WTC11 (cell line): Measurements from ENCODE around the gene NDUFS7. TPM values are rescaled to one million over a fixed set of nuclear protein-coding genes. Genes with fewer than 3 reads are reported as not detected.

Experiments used
- ATAC-seq: fragments of 200-7000 bp; cut with Tn5 transposase; 2 replicates; pipeline ENCODE4 v1.10.0; 2021; ENCODE audit warnings: mild to moderate bottlenecking, moderate library complexity
- CTCF ChIA-PET: fragments of 300-600 bp; sonication (Branson Sonifier 250); formaldehyde crosslinking; loops from one replicate; lab custom pipeline; 2021; ENCODE audit warnings: antibody characterized with exemption; lab: Charles Lee
- POLR2A ChIA-PET: fragments of 350-600 bp; sonication (Branson Sonifier 250); formaldehyde crosslinking; loops from one replicate; lab custom pipeline; 2021; ENCODE audit warnings: antibody characterized with exemption; lab: Charles Lee
- DNase-seq: peaks from one replicate; pipeline ENCODE4 v3.0.0; 2021; ENCODE audit warnings: low spot score
- H3K27ac Mint-ChIP-seq: 2 replicates; pipeline ENCODE4 v1.8.0; 2021; ENCODE audit warnings: mixed read lengths
- H3K27me3 Mint-ChIP-seq: 2 replicates; pipeline ENCODE4 v1.8.0; 2021; ENCODE audit warnings: low read depth, mild to moderate bottlenecking, moderate library complexity, mixed read lengths
- H3K36me3 Mint-ChIP-seq: 2 replicates; pipeline ENCODE4 v1.8.0; 2021; ENCODE audit warnings: mixed read lengths
- H3K4me1 Mint-ChIP-seq: 2 replicates; pipeline ENCODE4 v1.8.0; 2022; ENCODE audit warnings: mixed read lengths
- H3K4me3 Mint-ChIP-seq: 2 replicates; pipeline ENCODE4 v1.8.0; 2021; ENCODE audit warnings: mild to moderate bottlenecking, moderate library complexity, mixed read lengths
- H3K9me3 Mint-ChIP-seq: 2 replicates; pipeline ENCODE4 v1.8.0; 2021; ENCODE audit warnings: mixed read lengths
- CREM ChIP-seq: sonication (generic); formaldehyde crosslinking; IDR thresholded peaks from 2 replicates; pipeline ENCODE4 v1.8.1; 2022; ENCODE audit warnings: mild to moderate bottlenecking, missing genetic modification reagents, moderate library complexity
- ELF4 ChIP-seq: sonication (generic); formaldehyde crosslinking; IDR thresholded peaks from 2 replicates; pipeline ENCODE4 v1.8.1; 2022; ENCODE audit warnings: low read depth, mild to moderate bottlenecking, moderate library complexity, missing genetic modification reagents
- GTF2I ChIP-seq: fragments of 250-450 bp; sonication (Bioruptor Pico); conservative IDR thresholded peaks from 2 replicates; pipeline ENCODE4 v1.4.0; 2021; ENCODE audit warnings: mild to moderate bottlenecking
- HMGA2 ChIP-seq: fragments of 250-450 bp; sonication (Bioruptor Pico); IDR thresholded peaks from 2 replicates; pipeline ENCODE4 v1.4.0; 2021; ENCODE audit warnings: mild to moderate bottlenecking, moderate library complexity
- NFATC4 ChIP-seq: fragments of 250-450 bp; sonication (Bioruptor Pico); IDR thresholded peaks from 2 replicates; pipeline ENCODE4 v1.9.0; 2021; ENCODE audit warnings: mild to moderate bottlenecking
- NFYB ChIP-seq: sonication (generic); formaldehyde crosslinking; conservative IDR thresholded peaks from 2 replicates; pipeline ENCODE4 v1.8.0; 2022; ENCODE audit warnings: low read depth, missing genetic modification reagents
- NR3C1 ChIP-seq: sonication (generic); formaldehyde crosslinking; conservative IDR thresholded peaks from 2 replicates; pipeline ENCODE4 v1.8.1; 2023; ENCODE audit warnings: low read depth, mild to moderate bottlenecking, missing genetic modification reagents
- OVOL2 ChIP-seq: fragments of 250-450 bp; sonication (Bioruptor Pico); IDR thresholded peaks from 2 replicates; pipeline ENCODE4 v1.9.0; 2021; ENCODE audit warnings: mild to moderate bottlenecking, borderline replicate concordance
- PRRX2 ChIP-seq: fragments of 250-450 bp; sonication (Bioruptor Pico); IDR thresholded peaks from 2 replicates; pipeline ENCODE4 v1.8.0; 2021; ENCODE audit warnings: mild to moderate bottlenecking
- RELA ChIP-seq: sonication (generic); formaldehyde crosslinking; IDR thresholded peaks from 2 replicates; pipeline ENCODE4 v1.8.1; 2022; ENCODE audit warnings: missing genetic modification reagents, mild to moderate bottlenecking, borderline replicate concordance
- TCF7 ChIP-seq: sonication (generic); formaldehyde crosslinking; IDR thresholded peaks from 2 replicates; pipeline ENCODE4 v1.8.0; 2022; ENCODE audit warnings: mild to moderate bottlenecking, low read depth, missing genetic modification reagents, moderate library complexity
- ZNF121 ChIP-seq: sonication (generic); formaldehyde crosslinking; IDR thresholded peaks from 2 replicates; pipeline ENCODE4 v1.8.0; 2023; ENCODE audit warnings: missing genetic modification reagents
- ZNF232 ChIP-seq: sonication (generic); formaldehyde crosslinking; IDR thresholded peaks from 2 replicates; pipeline ENCODE4 v1.8.0; 2022; ENCODE audit warnings: mild to moderate bottlenecking, missing genetic modification reagents
- ZNF396 ChIP-seq: fragments of 250-450 bp; sonication (Bioruptor Pico); IDR thresholded peaks from 2 replicates; pipeline ENCODE4 v1.8.0; 2021; ENCODE audit warnings: mild to moderate bottlenecking, moderate library complexity, borderline replicate concordance
- ZNF671 ChIP-seq: fragments of 250-450 bp; sonication (Bioruptor Pico); IDR thresholded peaks from 2 replicates; pipeline ENCODE4 v1.8.0; 2021; ENCODE audit warnings: mild to moderate bottlenecking
- total RNA-seq: library from RNA; stranded (reverse); gene quantifications from 3 replicates; pipeline ENCODE4 v1.2.3, GENCODE V29; 2021
- TF ChIP-seq, protein P1 (sequence below): sonication (generic); formaldehyde crosslinking; IDR thresholded peaks from 2 replicates; pipeline ENCODE4 v1.8.1; 2023; ENCODE audit warnings: mild to moderate bottlenecking, missing genetic modification reagents, moderate library complexity
- TF ChIP-seq, protein P2 (sequence below): sonication (generic); formaldehyde crosslinking; IDR thresholded peaks from 2 replicates; pipeline ENCODE4 v1.8.1; 2023; ENCODE audit warnings: mild to moderate bottlenecking, moderate library complexity, missing genetic modification reagents
- TF ChIP-seq, protein P3 (sequence below): sonication (generic); formaldehyde crosslinking; IDR thresholded peaks from 2 replicates; pipeline ENCODE4 v1.8.1; 2023; ENCODE audit warnings: mild to moderate bottlenecking, missing genetic modification reagents
- TF ChIP-seq, protein P4 (sequence below): sonication (generic); formaldehyde crosslinking; IDR thresholded peaks from 2 replicates; pipeline ENCODE4 v1.8.0; 2023; ENCODE audit warnings: mild to moderate bottlenecking, missing genetic modification reagents

Gene NDUFS7
- total RNA-seq, 1 experiment from 2014 or later = 136 TPM

DNA sequence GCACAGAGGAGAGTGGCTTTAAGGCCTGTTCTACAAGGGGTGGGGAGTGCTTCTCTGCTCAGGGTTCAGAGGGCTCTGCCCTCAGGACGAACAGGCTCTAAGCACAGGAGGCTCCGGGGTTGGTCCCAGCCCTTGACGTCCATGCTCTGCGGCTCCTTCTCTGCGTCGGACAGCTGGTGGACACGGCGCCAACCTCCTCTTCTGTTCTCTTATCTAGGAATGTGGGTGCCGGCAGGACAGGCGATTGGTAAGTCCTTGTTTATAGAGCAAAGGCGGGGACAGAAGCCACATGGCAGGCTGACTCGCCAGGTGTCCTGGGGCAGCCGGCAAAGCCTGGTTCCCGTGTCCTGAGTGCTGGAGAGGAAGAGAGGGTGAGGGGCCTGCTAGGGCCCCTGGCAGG is 46.0 kb downstream of the NDUFS7 start (continued):
- TF ChIP-seq, protein P1, sequence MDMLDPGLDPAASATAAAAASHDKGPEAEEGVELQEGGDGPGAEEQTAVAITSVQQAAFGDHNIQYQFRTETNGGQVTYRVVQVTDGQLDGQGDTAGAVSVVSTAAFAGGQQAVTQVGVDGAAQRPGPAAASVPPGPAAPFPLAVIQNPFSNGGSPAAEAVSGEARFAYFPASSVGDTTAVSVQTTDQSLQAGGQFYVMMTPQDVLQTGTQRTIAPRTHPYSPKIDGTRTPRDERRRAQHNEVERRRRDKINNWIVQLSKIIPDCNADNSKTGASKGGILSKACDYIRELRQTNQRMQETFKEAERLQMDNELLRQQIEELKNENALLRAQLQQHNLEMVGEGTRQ = no peak
- TF ChIP-seq, protein P2, sequence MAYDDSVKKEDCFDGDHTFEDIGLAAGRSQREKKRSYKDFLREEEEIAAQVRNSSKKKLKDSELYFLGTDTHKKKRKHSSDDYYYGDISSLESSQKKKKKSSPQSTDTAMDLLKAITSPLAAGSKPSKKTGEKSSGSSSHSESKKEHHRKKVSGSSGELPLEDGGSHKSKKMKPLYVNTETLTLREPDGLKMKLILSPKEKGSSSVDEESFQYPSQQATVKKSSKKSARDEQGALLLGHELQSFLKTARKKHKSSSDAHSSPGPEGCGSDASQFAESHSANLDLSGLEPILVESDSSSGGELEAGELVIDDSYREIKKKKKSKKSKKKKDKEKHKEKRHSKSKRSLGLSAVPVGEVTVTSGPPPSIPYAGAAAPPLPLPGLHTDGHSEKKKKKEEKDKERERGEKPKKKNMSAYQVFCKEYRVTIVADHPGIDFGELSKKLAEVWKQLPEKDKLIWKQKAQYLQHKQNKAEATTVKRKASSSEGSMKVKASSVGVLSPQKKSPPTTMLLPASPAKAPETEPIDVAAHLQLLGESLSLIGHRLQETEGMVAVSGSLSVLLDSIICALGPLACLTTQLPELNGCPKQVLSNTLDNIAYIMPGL = no peak
- no peak for TF ChIP-seq NR3C1 (CRISPR knock-in tag)
- TF ChIP-seq, protein P3, sequence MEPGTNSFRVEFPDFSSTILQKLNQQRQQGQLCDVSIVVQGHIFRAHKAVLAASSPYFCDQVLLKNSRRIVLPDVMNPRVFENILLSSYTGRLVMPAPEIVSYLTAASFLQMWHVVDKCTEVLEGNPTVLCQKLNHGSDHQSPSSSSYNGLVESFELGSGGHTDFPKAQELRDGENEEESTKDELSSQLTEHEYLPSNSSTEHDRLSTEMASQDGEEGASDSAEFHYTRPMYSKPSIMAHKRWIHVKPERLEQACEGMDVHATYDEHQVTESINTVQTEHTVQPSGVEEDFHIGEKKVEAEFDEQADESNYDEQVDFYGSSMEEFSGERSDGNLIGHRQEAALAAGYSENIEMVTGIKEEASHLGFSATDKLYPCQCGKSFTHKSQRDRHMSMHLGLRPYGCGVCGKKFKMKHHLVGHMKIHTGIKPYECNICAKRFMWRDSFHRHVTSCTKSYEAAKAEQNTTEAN (CRISPR knock-in tag) = no peak

DNA sequence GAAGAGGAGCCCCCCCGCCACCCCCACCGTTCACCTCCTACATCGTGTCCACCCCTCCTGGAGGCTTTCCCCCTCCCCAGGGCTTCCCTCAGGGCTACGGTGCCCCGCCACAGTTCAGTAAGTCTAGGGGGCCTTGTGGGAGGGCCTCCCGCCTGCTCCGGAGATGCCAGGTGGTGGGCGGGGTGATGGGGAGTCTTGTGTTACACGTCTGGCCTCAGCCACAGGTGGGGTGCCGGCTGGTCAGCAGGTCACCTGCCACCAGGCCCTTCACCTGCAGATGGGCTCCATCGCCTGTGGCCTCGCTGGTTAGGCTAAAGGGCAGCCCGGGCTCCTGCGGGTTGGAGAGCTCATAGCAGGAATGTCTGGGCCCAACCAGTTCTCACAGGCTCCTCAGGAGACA is 46.5 kb downstream of the NDUFS7 start:
- Mint-ChIP-seq H3K9me3 (no peaks in the 10 kb centered on the region), H3K36me3 (peaks cover 34% of the 10 kb centered on the region), H3K27ac (no peak overlapping the region), H3K4me3 (no peak overlapping the region), H3K27me3 (no peaks in the 10 kb centered on the region), H3K4me1 (no peaks in the 10 kb centered on the region)
- no peak for TF ChIP-seq NR3C1 (CRISPR knock-in tag)
- TF ChIP-seq HMGA2 = no peak
- TF ChIP-seq ZNF232 (CRISPR knock-in tag) = no peak
- TF ChIP-seq RELA (CRISPR knock-in tag) = no peak
- no peak for TF ChIP-seq ZNF121 (CRISPR knock-in tag)
- no peak for TF ChIP-seq NFYB (CRISPR knock-in tag)
- TF ChIP-seq ZNF396 (CRISPR knock-in tag) = no peak
- TF ChIP-seq NFATC4 = no peak
- TF ChIP-seq, protein P4, sequence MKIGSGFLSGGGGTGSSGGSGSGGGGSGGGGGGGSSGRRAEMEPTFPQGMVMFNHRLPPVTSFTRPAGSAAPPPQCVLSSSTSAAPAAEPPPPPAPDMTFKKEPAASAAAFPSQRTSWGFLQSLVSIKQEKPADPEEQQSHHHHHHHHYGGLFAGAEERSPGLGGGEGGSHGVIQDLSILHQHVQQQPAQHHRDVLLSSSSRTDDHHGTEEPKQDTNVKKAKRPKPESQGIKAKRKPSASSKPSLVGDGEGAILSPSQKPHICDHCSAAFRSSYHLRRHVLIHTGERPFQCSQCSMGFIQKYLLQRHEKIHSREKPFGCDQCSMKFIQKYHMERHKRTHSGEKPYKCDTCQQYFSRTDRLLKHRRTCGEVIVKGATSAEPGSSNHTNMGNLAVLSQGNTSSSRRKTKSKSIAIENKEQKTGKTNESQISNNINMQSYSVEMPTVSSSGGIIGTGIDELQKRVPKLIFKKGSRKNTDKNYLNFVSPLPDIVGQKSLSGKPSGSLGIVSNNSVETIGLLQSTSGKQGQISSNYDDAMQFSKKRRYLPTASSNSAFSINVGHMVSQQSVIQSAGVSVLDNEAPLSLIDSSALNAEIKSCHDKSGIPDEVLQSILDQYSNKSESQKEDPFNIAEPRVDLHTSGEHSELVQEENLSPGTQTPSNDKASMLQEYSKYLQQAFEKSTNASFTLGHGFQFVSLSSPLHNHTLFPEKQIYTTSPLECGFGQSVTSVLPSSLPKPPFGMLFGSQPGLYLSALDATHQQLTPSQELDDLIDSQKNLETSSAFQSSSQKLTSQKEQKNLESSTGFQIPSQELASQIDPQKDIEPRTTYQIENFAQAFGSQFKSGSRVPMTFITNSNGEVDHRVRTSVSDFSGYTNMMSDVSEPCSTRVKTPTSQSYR (CRISPR knock-in tag) = no peak
- TF ChIP-seq ZNF671 (CRISPR knock-in tag) = no peak
- TF ChIP-seq PRRX2 = no peak
- no peak for TF ChIP-seq TCF7 (CRISPR knock-in tag)
- no peak for TF ChIP-seq OVOL2 (CRISPR knock-in tag)
- no peak for TF ChIP-seq ELF4 (CRISPR knock-in tag)
- no peak for TF ChIP-seq CREM (CRISPR knock-in tag)
- ChIA-PET CTCF (interaction anchor here (0.7 kb wide), 1 partner anchor 152 kb away, joined by 3 read pairs; no protein-coding TSS in a partner anchor), POLR2A (no interaction called here)
- ATAC-seq (no peak), DNase-seq (no peak)

DNA sequence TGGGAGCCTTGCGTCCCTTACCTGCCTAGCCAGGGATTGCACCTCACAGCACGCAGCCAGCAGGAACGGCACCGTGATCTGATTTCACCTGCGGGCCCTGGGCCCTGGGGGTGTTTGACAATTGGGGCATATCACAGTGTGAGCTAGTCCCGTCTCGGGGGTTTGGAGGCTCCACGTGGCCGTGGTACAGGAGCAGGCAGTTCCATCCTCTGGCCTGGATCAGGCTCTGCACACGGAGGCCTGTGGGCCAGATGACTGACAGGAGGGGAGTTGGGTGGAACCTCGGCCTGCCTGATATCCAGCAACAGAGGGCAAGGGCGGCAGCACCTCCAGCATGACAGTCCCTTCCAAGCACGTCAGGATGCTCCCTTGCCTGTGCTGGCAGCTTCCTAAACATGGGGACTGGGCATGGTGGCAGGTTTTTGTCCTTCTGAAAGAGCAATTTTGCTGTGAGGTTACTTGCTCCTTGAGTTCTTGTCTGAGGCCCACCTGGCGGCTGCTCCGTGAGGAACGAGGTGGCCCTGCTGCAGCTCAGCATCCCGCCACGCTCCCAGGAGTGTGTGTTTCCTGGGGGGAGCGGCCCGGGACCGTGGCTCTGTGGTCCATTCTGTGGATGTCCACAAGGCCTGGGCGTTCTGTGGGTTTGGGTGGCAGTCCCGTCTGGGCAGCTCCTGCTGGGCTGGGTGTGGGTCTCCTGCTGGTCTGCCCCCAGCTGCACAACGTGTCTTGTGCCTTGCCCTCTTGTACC is 48.2 kb downstream of the NDUFS7 start:
- Mint-ChIP-seq H3K27me3 (no peaks in the 10 kb centered on the region), H3K4me1 (no peaks in the 10 kb centered on the region), H3K9me3 (no peaks in the 10 kb centered on the region), H3K27ac (no peak overlapping the region), H3K36me3 (peaks cover 35% of the 10 kb centered on the region), H3K4me3 (no peak overlapping the region)
- DNase-seq (no peak), ATAC-seq (no peak)
- CTCF ChIA-PET = no interaction called here
- TF ChIP-seq OVOL2 (CRISPR knock-in tag) (no peak), GTF2I (CRISPR knock-in tag) (no peak)
- POLR2A ChIA-PET = no interaction called here
